Activated CD4-positive, alpha-beta T cell treated with anti-CD3 and anti-CD28 coated beads for 36 hours (primary cell): ENCODE measurements around the gene TMEM272. TPM values are rescaled to one million over a fixed set of nuclear protein-coding genes. Genes with fewer than 3 reads are reported as not detected.

ENCODE experiments used
- ATAC-seq: fragments of 200-7000 bp; cut with Tn5 transposase; one replicate; pipeline ENCODE4 v1.10.0; 2021; ENCODE audit warnings: mild to moderate bottlenecking, moderate library complexity
- CTCF ChIA-PET: fragments of 350-600 bp; sonication (Branson Sonifier 250); formaldehyde crosslinking; loops from one replicate; lab custom pipeline; 2021; ENCODE audit warnings: antibody characterized with exemption; lab: Charles Lee
- POLR2A ChIA-PET: fragments of 350-600 bp; sonication (Branson Sonifier 250); formaldehyde crosslinking; loops from one replicate; lab custom pipeline; 2021; ENCODE audit warnings: antibody characterized with exemption, inconsistent platforms; lab: Charles Lee
- DNase-seq: peaks from one replicate; pipeline ENCODE4 v3.0.0-alpha.2; 2020
- H3K27ac Mint-ChIP-seq: one replicate; pipeline ENCODE4 v1.8.0; 2021; ENCODE audit warnings: mixed read lengths
- H3K27me3 Mint-ChIP-seq: one replicate; pipeline ENCODE4 v1.8.0; 2021; ENCODE audit warnings: mixed read lengths
- H3K36me3 Mint-ChIP-seq: one replicate; pipeline ENCODE4 v1.8.0; 2021; ENCODE audit warnings: low read depth, mixed read lengths
- H3K4me1 Mint-ChIP-seq: one replicate; pipeline ENCODE4 v1.8.0; 2021; ENCODE audit warnings: mixed read lengths
- H3K4me3 Mint-ChIP-seq: one replicate; pipeline ENCODE4 v1.8.0; 2021; ENCODE audit warnings: mild to moderate bottlenecking, moderate library complexity, mixed read lengths
- H3K9me3 Mint-ChIP-seq: one replicate; pipeline ENCODE4 v1.8.0; 2021; ENCODE audit warnings: low read depth, mixed read lengths
- intact Hi-C, 2 experiments: fragments of 100-400 bp; cut with DNase I in 1 of 2; cut with micrococcal nuclease in 1 of 2; formaldehyde crosslinking; loops; one replicate each; pipeline versions ENCODE4 v1.14.2 to v1.15.1; 2022 to 2024; cut with DNase I, micrococcal nuclease
- total RNA-seq, 2 experiments: library from RNA; stranded (reverse); gene quantifications; one replicate each; pipeline ENCODE4 v1.2.3, GENCODE V29; 2021

Gene TMEM272
- total RNA-seq, 2 experiments from 2014 or later, result 0.18 to 0.33 TPM

GRCh38 chr13:51783428-51784094, 61.4 kb downstream of the TMEM272 start:
- H3K27me3 Mint-ChIP-seq, result no peaks in the 10 kb centered on the region
- ATAC-seq (no peak), DNase-seq (no peak)
- peaks cover 5% of the 10 kb centered on the region for H3K4me1 Mint-ChIP-seq
- H3K9me3 Mint-ChIP-seq, result no peaks in the 10 kb centered on the region
- H3K27ac Mint-ChIP-seq, result no peak overlapping the region
- H3K36me3 Mint-ChIP-seq, result no peaks in the 10 kb centered on the region
- H3K4me3 Mint-ChIP-seq, result no peak overlapping the region
- intact Hi-C loops, result no loop called here
- CTCF ChIA-PET, result interaction anchor here (1.0 to 1.3 kb wide), 4 partner anchors 14 to 198 kb away, joined by 3 to 5 read pairs (median 4); no protein-coding TSS in a partner anchor
- POLR2A ChIA-PET, result no interaction called here

- Mint-ChIP-seq H3K27ac (no peak overlapping the region), H3K4me1 (peaks cover 5% of the 10 kb centered on the region), H3K9me3 (no peaks in the 10 kb centered on the region), H3K4me3 (no peak overlapping the region), H3K27me3 (no peaks in the 10 kb centered on the region), H3K36me3 (no peaks in the 10 kb centered on the region)
- DNase-seq (no peak), ATAC-seq (no peak)
- intact Hi-C loops, result no loop called here
- ChIA-PET CTCF (interaction anchor here (0.6 to 1.3 kb wide), 5 partner anchors 16 to 851 kb away, joined by 3 to 5 read pairs (median 3); no protein-coding TSS in a partner anchor), POLR2A (interaction anchor here (0.6 kb wide), 1 partner anchor 328 kb away, joined by 4 read pairs; no protein-coding TSS in a partner anchor)
Measured at GRCh38 chr13:51782026-51782710, 62.8 kb downstream of the TMEM272 start.

DNA sequence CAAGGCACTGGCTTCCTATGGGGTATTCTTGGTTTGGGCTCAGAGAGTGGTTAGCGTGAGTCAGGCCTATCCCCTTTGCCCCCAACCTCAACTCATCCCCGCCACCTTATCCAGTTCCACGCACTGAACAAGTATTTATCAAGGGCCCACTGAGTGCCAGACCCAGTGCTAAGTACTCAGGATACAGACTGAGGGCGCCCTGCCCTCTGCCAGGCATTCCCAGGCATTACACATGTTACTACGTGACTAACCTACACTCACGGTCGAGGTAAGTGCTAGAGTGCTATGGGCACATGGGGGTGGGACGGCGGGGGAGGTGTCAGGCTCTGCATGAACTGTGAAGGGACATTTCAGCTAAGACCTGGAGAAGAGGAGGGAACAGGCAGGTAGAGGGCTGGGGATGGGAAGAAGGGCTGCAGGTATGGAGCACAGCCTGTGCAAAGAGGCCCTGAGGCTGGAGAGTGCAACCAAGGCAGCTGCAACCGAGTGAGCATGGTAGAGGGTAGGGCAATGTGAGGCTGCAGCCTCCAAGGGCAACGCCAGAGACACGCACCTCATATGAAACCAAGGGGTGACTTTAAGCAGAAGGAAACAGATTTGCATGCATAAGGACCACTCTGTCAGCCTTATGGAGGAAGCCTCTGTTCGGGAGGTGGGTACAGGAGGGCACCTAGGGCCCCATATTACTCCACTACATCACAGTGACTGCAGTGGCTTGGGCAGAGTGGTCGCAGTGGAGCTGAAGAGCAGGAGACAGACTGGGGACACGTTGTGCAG, 63.5 kb downstream of the TMEM272 start:
- Mint-ChIP-seq H3K9me3 (no peaks in the 10 kb centered on the region), H3K27me3 (no peaks in the 10 kb centered on the region), H3K36me3 (no peaks in the 10 kb centered on the region), H3K27ac (no peak overlapping the region), H3K4me1 (peaks cover 3% of the 10 kb centered on the region), H3K4me3 (no peak overlapping the region)
- POLR2A ChIA-PET, result no interaction called here
- DNase-seq (peak; percentile 61), ATAC-seq (peak; percentile 93)
- intact Hi-C loops, result no loop called here
- CTCF ChIA-PET, result interaction anchor here (0.6 to 1.8 kb wide), 8 partner anchors 11 to 496 kb away, joined by 3 to 4 read pairs (median 3); partner anchors contain the start of gene TMEM272

DNA sequence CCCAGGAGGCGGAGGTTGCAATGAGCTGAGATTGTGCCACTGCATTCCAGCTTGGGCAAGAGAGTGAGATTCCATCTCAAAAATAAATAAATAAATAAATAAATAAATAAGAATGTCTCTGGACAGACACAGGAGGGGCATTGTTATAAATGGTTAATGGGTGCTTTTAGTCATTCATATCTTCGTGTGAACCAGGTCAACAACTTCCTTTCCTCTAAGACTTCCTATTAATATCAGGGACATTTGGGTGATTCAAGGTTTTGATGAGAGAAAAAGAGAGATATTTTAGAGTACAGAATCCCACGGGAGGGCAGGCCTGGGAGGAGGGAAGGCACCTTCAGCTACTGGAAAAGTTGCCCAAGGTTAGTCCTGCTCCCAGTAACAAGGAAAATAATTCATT, 64.9 kb downstream of the TMEM272 start:
- POLR2A ChIA-PET, result interaction anchor here (0.6 kb wide), 1 partner anchor 432 kb away, joined by 3 read pairs; no protein-coding TSS in a partner anchor
- H3K27me3 Mint-ChIP-seq, result no peaks in the 10 kb centered on the region
- CTCF ChIA-PET, result interaction anchor here (0.9 to 1.8 kb wide), 3 partner anchors 9 to 494 kb away, joined by 3 to 4 read pairs (median 3); no protein-coding TSS in a partner anchor
- H3K4me1 Mint-ChIP-seq, result no peaks in the 10 kb centered on the region
- no peaks in the 10 kb centered on the region for H3K36me3 Mint-ChIP-seq
- H3K27ac Mint-ChIP-seq, result no peak overlapping the region
- intact Hi-C loops, result no loop called here
- no peak for DNase-seq
- no peaks in the 10 kb centered on the region for H3K9me3 Mint-ChIP-seq
- ATAC-seq, result no peak
- H3K4me3 Mint-ChIP-seq, result no peak overlapping the region

DNA sequence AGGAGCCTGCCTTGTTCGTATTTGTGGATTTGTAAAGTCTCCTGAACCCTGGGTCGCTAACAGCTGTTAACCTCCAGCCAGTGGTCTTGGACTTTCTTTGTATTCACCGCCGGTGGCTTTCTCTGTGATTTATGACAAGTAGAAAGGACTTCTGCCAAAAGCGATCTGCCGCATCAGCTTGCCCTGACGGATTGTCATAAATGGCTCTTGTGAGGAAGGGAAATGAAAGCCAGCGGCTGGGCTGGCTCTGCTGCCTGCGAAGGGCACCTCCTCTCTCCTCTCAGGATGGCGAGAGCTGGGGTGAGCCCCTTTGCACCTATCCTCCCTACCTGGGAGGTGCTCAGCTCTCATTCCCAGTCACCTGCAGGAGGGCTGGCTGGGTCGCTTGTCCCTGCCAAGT, 66.6 kb downstream of the TMEM272 start:
- ATAC-seq (no peak), DNase-seq (no peak)
- Mint-ChIP-seq H3K4me3 (no peak overlapping the region), H3K9me3 (no peaks in the 10 kb centered on the region), H3K4me1 (no peaks in the 10 kb centered on the region), H3K27ac (no peak overlapping the region), H3K27me3 (no peaks in the 10 kb centered on the region), H3K36me3 (no peaks in the 10 kb centered on the region)
- intact Hi-C loops, result no loop called here
- ChIA-PET CTCF (interaction anchor here (0.6 to 0.8 kb wide), 2 partner anchors 164 to 300 kb away, joined by 3 to 4 read pairs; no protein-coding TSS in a partner anchor), POLR2A (interaction anchor here (0.6 kb wide), 1 partner anchor 325 kb away, joined by 3 read pairs; the partner anchor contains the start of gene INTS6)

- Mint-ChIP-seq H3K4me3 (no peak overlapping the region), H3K36me3 (no peaks in the 10 kb centered on the region), H3K4me1 (no peaks in the 10 kb centered on the region), H3K27me3 (no peaks in the 10 kb centered on the region), H3K9me3 (no peaks in the 10 kb centered on the region), H3K27ac (no peak overlapping the region)
- no peak for ATAC-seq
- DNase-seq, result no peak
- CTCF ChIA-PET, result interaction anchor here (0.6 to 0.8 kb wide), 2 partner anchors 164 to 299 kb away, joined by 3 to 4 read pairs; no protein-coding TSS in a partner anchor
- POLR2A ChIA-PET, result no interaction called here
- intact Hi-C loops, result no loop called here
Measured at GRCh38 chr13:51777921-51778320, 67.1 kb downstream of the TMEM272 start.

- no peak overlapping the region for H3K27ac Mint-ChIP-seq
- no peaks in the 10 kb centered on the region for H3K9me3 Mint-ChIP-seq
- no peaks in the 10 kb centered on the region for H3K36me3 Mint-ChIP-seq
- H3K4me3 Mint-ChIP-seq, result no peak overlapping the region
- ATAC-seq (no peak), DNase-seq (no peak)
- CTCF ChIA-PET, result no interaction called here
- POLR2A ChIA-PET, result no interaction called here
- no peaks in the 10 kb centered on the region for H3K27me3 Mint-ChIP-seq
- intact Hi-C loops, result no loop called here
- H3K4me1 Mint-ChIP-seq, result no peaks in the 10 kb centered on the region
Measured at GRCh38 chr13:51776179-51776578, 68.8 kb downstream of the TMEM272 start.

DNA sequence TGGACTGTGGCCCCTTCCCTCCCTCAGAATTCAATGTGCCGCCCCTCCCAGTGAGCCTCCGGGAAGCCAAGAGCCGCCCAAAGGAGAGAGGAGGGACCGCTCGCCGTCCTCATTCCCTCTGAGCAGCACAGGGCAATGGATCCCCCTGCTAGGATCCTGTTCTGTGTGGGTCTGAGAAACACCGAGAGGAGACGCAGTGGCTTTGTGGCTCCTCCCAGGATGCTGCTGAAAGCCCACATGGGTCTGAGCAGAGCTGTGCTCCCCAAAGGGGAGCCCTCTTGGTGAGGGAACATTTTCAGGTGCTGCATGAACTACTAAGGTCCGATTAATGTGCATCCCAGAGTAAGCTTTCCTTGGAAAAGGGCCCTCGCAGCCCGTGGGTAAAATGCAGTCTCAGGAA, 71.5 kb downstream of the TMEM272 start:
- no peaks in the 10 kb centered on the region for H3K4me1 Mint-ChIP-seq
- H3K4me3 Mint-ChIP-seq, result no peak overlapping the region
- no peak for ATAC-seq
- no peaks in the 10 kb centered on the region for H3K9me3 Mint-ChIP-seq
- intact Hi-C loops, result no loop called here
- ChIA-PET CTCF (no interaction called here), POLR2A (no interaction called here)
- H3K27ac Mint-ChIP-seq, result no peak overlapping the region
- H3K36me3 Mint-ChIP-seq, result no peaks in the 10 kb centered on the region
- no peak for DNase-seq
- no peaks in the 10 kb centered on the region for H3K27me3 Mint-ChIP-seq

GRCh38 chr13:51772781-51773180, 72.2 kb downstream of the TMEM272 start:
- no peak overlapping the region for H3K27ac Mint-ChIP-seq
- CTCF ChIA-PET, result interaction anchor here (0.9 kb wide), 1 partner anchor 67 kb away, joined by 3 read pairs; no protein-coding TSS in a partner anchor

DNA sequence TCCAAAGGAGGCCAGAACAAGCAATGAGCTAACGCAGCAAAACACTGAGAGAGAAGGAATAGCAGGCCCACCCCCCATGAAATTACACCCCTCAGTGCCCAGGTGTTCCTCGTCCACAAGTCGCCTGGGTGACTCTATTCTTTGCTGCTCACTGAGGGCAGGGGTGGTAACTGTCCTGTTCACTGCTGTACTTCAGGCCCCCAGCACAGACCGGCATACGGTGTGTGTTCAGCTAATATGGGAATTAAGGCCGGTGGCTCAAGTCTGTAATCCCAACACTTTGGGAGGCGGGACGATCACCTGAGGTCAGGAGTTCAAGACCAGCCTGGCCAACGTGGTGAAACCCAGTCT, 72.9 kb downstream of the TMEM272 start:
- ATAC-seq (no peak), DNase-seq (no peak)
- Mint-ChIP-seq H3K4me1 (peaks cover under 1% of the 10 kb centered on the region), H3K9me3 (no peaks in the 10 kb centered on the region), H3K27ac (no peak overlapping the region), H3K4me3 (no peak overlapping the region), H3K27me3 (no peaks in the 10 kb centered on the region), H3K36me3 (no peaks in the 10 kb centered on the region)
- ChIA-PET CTCF (interaction anchor here (0.9 kb wide), 2 partner anchors 26 to 67 kb away, joined by 3 read pairs; no protein-coding TSS in a partner anchor), POLR2A (no interaction called here)
- intact Hi-C loops, result no loop called here

More at GRCh38 chr13:51772781-51773180, 72.2 kb downstream of the TMEM272 start:
- DNase-seq, result no peak
- intact Hi-C loops, result no loop called here
- Mint-ChIP-seq H3K4me3 (no peak overlapping the region), H3K36me3 (no peaks in the 10 kb centered on the region), H3K9me3 (no peaks in the 10 kb centered on the region), H3K27me3 (no peaks in the 10 kb centered on the region), H3K4me1 (no peaks in the 10 kb centered on the region)
- POLR2A ChIA-PET, result no interaction called here
- ATAC-seq, result no peak
